NCI-H2029 (cell line): Measurements from ENCODE around the gene MRNIP.

Experiments
- DNase-seq: peaks from one replicate; lab custom pipeline; 2025; lab: John Stamatoyannopoulos, UW

MRNIP gene

DNA sequence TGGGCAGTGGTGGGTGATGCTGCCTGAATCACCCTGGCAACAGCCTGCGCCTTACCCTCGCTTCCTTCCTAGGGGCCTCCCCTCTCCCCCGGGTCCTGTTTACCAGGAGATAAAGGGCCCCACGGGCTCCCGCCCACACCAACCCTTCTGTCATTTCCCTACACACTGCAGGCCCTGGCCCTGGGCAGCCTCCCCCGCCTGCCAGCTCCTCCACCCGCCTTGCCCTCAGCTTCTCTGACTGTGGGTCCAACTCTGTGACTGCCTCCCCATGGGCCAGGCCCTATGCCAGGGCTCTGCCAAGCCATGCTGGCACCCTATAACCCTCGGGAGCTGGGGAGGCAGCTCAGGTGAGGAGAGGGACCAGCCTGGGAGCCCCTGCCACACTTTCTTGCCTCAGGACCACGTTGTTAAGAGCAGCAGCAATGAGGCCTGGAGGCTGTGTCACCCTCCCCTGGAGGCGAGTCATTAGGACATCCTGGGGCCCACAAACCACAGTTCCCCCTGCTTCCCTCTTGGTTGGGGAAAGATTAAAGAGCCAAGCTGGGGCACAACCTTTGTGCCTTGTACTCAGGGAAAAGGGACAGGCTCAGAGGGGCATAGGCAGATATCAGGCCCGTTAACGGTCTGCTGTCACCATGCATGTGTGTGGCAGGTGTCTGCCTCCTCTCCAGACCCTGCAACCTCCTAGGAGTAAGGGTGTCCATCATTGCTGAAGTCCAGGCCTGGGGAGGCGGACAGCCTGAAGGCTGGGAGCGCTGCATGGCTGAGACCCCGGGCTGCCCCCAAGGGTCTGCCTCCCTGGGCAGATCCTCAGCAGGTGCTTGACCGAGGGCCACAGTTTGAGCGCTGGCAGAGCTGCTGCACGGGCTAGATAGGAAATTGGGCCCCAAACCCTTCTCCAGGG lies 54.7 kb downstream of the MRNIP start:
- no peak for DNase-seq

GRCh38 chr5:179802950-179803562 lies 55.6 kb downstream of the MRNIP start:
- peak; percentile 29 for DNase-seq

DNA sequence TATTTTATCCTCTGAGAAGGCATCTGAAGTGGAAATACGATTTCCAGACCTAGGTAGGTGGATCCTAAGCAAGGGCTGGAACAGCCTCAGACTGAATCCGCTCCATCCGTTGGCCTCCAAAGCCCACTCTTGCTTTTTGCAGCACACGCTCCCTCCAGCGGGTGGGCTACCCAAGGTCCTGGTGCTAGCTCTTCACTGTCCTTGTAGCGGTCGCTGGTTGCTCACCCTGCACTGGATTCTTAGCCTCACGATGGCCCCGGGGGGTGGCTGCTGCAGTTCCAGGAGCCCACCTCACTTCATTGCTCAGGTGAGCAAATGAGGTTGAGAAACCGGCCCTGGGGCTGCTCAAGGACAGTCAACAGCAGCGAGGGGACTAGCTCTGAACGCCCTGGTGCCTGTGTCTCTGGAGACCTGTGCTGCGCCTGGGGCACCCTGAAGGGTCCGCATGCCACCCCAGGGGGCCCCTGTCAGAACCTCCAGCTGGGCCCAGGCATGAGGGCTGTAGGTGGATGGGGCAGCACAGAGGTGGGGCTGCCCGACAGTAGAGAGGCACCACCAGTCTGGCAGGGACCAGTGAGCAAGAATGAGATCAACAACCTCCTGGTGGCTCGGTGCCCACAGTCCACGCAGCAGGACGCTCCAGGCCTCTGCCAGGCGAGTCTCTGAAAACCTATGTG lies 56.3 kb downstream of the MRNIP start:
- no peak for DNase-seq

GRCh38 chr5:179801304-179802206 lies 57.1 kb downstream of the MRNIP start:
- no peak for DNase-seq

DNA sequence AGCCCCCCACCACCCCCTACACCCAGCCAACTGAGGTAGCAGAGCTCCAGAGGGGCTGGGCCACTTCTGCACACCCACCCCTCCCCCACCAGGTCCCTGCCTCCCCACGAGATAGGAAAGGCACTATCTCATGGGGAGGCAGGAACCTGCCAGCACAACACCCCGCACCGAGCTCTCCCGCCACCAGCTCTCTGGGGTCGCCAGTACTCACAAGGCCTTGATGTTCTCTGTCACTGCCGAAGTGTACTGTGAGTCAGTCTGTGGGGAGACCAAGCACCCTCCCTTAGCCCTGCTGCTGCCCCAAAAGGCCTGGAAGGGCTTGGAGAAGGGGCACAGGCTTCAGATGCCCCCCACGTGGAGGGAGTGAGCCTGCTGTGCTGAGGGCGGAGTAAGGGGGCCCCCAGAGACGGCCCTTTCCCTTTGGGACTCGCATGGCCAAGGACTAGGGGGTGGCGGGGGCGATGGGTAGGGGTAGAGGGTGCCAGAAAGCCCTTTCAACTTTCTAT lies 57.9 kb downstream of the MRNIP start:
- no peak for DNase-seq

DNA sequence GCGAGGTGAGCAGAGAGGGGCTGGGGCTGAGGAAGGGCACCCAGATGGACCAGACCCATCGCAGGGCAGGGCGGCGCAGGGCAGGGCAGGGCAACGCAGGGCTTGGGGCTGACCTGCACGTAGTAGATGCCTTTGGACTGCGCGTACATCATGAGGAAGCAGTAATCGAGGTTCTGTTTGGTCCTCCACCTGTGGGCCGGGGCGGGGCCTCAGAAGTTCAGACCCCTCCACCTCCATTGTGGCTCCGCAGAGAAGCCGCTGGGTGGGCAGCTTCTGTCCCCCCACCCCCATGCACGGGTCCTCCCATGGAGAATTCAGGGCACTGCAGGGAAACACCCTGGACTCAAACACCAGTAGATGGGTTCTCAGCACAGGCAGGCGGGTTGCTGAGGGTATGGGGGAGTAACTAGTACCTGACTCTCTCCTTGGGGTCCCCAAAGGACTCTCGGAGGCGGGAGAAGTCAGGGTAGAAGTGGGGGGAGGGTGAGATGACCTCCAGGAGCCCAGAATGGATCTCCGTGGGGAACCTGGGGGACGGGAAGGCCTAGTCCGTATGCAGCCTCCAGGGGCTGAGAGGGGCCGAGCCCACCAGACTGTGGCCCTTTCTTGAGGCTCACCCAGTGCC lies 58.4 kb downstream of the MRNIP start:
- no peak for DNase-seq

GRCh38 chr5:179799644-179799973 lies 59.0 kb downstream of the MRNIP start:
- DNase-seq: no peak

DNA sequence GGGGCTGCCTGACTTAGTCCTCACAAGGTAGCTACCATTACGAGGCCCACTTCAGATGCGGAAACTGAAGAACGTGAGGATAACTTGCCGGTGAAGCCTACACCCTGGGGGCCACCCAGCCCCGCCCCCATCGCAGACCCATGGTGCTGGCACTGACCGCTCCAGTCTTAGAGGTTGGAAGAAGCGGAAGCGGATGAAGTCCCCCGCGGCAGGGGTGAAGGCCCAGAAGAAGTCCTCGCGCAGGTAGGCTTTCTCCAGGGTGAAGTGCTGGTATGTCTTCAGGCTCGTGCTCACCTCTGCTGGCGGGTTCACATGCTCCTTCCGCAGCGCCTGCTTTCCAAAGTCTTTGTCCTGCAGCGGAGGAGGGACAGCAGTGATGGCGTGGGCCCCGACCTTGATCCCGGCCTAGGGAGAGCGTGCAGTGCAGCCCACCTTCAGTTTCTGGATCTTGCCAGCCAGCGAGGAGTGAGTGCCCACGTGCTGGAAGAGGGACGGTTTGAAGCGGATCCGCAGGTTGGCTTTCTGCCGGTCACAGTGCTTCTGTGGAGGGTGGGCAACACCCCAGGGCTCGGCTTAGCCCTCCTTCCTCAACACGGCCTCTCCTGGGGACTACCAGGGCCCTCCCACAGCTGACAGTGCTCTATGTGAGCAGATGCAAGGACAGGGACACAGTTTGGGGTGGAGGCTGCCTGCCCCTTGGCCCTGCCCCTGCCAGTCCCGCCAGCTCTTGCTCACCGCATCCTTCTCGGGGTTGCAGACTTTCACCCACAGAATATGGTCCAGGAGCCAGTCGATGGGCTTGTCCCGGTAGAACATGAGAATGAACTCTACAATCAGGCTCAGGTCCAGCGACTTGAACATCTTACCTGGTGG lies 59.6 kb downstream of the MRNIP start:
- no peak for DNase-seq

GRCh38 chr5:179798144-179798770 lies 60.4 kb downstream of the MRNIP start:
- no peak for DNase-seq

GRCh38 chr5:179797741-179798140 lies 60.9 kb downstream of the MRNIP start:
- DNase-seq: no peak

DNA sequence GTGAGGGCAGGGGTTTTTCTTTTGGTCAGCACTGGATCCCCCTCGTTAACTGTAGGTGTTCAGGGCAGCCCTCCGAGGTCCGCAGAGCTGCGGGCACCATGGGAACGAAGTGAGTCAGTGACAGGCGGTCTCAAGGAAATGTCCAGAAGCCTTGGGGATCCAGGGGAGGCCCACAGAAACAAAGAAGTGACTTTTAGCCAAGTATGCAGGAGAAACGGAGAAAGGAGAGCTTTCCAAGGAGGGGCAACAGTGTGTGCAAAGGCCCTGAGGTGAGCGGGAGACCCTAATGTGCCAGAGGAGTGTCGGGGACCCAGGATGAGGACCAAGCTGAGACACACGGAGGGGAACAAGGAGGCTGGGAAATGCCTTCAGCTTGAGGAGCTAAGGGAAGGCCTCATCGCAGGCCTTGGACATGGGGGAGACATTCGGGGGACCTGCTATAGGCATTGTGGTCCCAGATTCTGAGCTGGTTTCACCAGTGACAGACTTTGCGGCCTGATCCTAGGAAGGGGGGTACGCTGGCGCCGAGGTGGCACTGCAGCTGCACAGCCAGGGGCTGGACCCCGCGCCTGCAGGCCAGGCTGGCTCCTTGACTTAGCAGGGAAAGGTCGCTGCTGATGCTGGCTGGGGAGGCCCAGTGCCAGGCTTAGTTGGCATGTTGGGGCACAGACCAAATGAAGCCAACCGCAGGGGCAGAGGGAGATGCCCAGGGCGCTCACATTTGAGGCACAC lies 61.6 kb downstream of the MRNIP start:
- DNase-seq: no peak

DNA sequence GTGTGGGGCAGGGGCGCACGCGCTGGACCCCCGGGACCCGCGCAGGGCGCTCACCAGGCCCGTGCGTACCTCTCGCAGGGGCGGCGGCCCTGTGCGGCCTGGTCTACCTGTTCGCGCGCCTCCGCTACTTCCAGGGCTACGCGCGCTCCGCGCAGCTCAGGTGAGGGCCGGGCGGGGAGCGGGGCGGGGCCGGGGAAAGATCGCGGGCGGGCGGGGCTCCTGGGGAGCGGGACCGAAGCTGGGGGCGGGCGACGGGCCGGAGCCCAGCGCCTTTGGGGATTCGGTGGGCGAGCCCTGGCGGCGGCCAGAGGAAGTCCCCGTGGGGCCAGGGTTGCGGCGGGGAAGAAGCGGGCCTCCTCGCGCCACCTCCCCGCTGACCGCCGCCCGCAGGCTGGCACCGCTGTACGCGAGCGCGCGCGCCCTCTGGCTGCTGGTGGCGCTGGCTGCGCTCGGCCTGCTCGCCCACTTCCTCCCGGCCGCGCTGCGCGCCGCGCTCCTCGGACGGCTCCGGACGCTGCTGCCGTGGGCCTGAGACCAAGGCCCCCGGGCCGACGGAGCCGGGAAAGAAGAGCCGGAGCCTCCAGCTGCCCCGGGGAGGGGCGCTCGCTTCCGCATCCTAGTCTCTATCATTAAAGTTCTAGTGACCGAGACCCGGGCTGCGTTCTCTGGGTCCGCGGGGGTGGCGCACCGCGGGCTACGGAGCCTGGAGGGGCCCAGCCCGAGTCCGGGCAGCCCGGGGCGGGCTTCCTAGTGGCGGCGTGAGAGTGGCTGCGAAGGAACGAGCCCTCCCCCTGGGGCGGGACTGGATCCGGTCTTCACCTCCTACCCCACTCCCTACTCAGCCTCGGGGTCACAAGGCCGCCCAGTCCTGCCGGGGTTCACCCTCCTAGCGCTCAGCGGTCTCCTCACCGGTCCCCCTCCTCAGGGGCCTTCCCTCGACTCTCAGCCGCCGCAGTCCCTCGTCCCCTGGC lies 62.5 kb downstream of the MRNIP start:
- peak; percentile 76 for DNase-seq

- DNase-seq: peak; percentile 57
Measured at GRCh38 chr5:179795049-179795862, 63.4 kb downstream of the MRNIP start.

DNA sequence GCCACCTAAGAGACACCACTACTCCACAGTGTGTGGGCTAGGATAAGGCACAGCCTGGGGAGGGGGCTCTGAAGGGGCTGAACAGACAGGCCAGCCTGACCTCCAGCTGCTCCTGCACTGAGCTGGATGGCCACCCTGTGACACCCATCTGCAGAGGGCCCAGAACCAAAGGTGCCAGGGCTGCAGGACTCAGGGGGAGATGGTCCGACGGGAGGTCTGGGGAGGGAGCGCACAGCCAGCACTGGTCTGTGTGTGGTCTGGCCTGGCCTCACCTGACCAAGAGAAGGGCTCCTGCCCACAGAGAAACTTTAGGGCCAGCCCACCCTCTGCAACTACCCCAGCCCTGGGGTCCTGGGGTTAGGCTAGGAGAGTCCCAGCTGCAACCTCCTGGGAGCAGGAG lies 64.0 kb downstream of the MRNIP start:
- DNase-seq: no peak

- DNase-seq: no peak
Measured at GRCh38 chr5:179794171-179794570, 64.4 kb downstream of the MRNIP start.

GRCh38 chr5:179793468-179794139 lies 65.0 kb downstream of the MRNIP start, which contains the start of gene LTC4S:
TSS of gene LTC4S (plus strand) at chr5:179793986. CDS start at chr5:179794081, 95 bp downstream.
- no peak for DNase-seq
